CD4-positive, alpha-beta memory T cell (primary cell): ENCODE measurements around the gene STPG1. TPM values are rescaled to one million over a fixed set of nuclear protein-coding genes. Genes with fewer than 3 reads are reported as not detected.

Experiments used
- CTCF ChIA-PET: fragments of 350-600 bp; sonication (Branson Sonifier 250); formaldehyde crosslinking; loops from one replicate; lab custom pipeline; 2021; ENCODE audit warnings: inconsistent platforms; ENCODE audit not compliant: partially characterized antibody; lab: Charles Lee
- POLR2A ChIA-PET: fragments of 350-600 bp; sonication (Branson Sonifier 250); formaldehyde crosslinking; loops from one replicate; lab custom pipeline; 2021; ENCODE audit not compliant: partially characterized antibody; lab: Charles Lee
- DNase-seq, 5 donors: peaks; one replicate each; pipeline versions ENCODE4 v3.0.0 to v3.0.0-alpha.2; 2020 to 2022; ENCODE audit warnings: mixed read lengths in 1 of 5
- H3K27ac ChIP-seq: one replicate; pipeline ENCODE4 v1.7.0; 2013; ENCODE audit warnings: low read depth, low read length
- H3K27me3 ChIP-seq: 2 replicates; pipeline ENCODE4 v1.7.0; 2013; ENCODE audit warnings: mild to moderate bottlenecking, low read length, moderate library complexity; ENCODE audit not compliant: insufficient read depth
- H3K36me3 ChIP-seq: 2 replicates; pipeline ENCODE4 v1.7.0; 2013; ENCODE audit warnings: mild to moderate bottlenecking, low read length, moderate library complexity; ENCODE audit not compliant: insufficient read depth
- H3K4me1 ChIP-seq: 2 replicates; pipeline ENCODE4 v1.7.0; 2013; ENCODE audit warnings: mild to moderate bottlenecking, low read length, moderate library complexity; ENCODE audit not compliant: insufficient read depth
- H3K4me3 ChIP-seq, 2 donors: one replicate each; pipeline ENCODE4 v1.7.0; 2013; ENCODE audit warnings: low read length in 2 of 2, mild to moderate bottlenecking in 1 of 2
- H3K9me3 ChIP-seq, 2 donors: one replicate each; pipeline ENCODE4 v1.7.0; 2013; ENCODE audit warnings: low read length in 2 of 2, control low read depth in 1 of 2; ENCODE audit not compliant: control insufficient read depth in 1 of 2
- H3K27ac Mint-ChIP-seq, 7 donors: one replicate each; pipeline ENCODE4 v1.8.0; 2020 to 2021; ENCODE audit warnings: mixed read lengths in 7 of 7, mild to moderate bottlenecking in 6 of 7, inconsistent platforms in 3 of 7, moderate library complexity in 3 of 7
- H3K27me3 Mint-ChIP-seq, 2 donors: one replicate each; pipeline ENCODE4 v1.8.0; 2020 to 2021; ENCODE audit warnings: mixed read lengths in 2 of 2
- H3K36me3 Mint-ChIP-seq, 2 donors: one replicate each; pipeline ENCODE4 v1.8.0; 2020 to 2021; ENCODE audit warnings: mixed read lengths in 2 of 2, inconsistent platforms in 1 of 2, mild to moderate bottlenecking in 1 of 2
- H3K4me1 Mint-ChIP-seq, 4 donors: one replicate each; pipeline ENCODE4 v1.8.0; 2020 to 2021; ENCODE audit warnings: mixed read lengths in 4 of 4, mild to moderate bottlenecking in 1 of 4
- H3K4me3 Mint-ChIP-seq, 8 donors: one replicate each; pipeline ENCODE4 v1.8.0; 2020 to 2021; ENCODE audit warnings: mixed read lengths in 8 of 8, mild to moderate bottlenecking in 7 of 8, moderate library complexity in 6 of 8, inconsistent platforms in 3 of 8
- H3K9me3 Mint-ChIP-seq, 8 donors: one replicate each; pipeline ENCODE4 v1.8.0; 2020 to 2021; ENCODE audit warnings: mixed read lengths in 8 of 8, mild to moderate bottlenecking in 5 of 8, inconsistent platforms in 3 of 8, moderate library complexity in 1 of 8
- intact Hi-C: fragments of 100-400 bp; cut with micrococcal nuclease; formaldehyde crosslinking; loops from one replicate; pipeline ENCODE4 v1.15.1; 2023
- polyA plus RNA-seq, 2 donors: library from polyadenylated mRNA; unstranded; fragments of 300-500 nt; fragmentation: Illumina TruSeq; gene quantifications; one replicate each; pipeline ENCODE4 v1.2.3, GENCODE V29; 2021
- total RNA-seq, 2 experiments: library from RNA; stranded (reverse); gene quantifications; one replicate each; pipeline ENCODE4 v1.2.3, GENCODE V29; 2021

Gene STPG1
- total and polyA plus RNA-seq, 4 experiments from 2014 or later, result 3.1 to 4.9 (median 3.8) TPM

GRCh38 chr1:24420547-24420946 lies 7.0 kb upstream of the STPG1 start:
- no peaks in the 10 kb centered on the region for H3K27me3 Mint-ChIP-seq
- Histone ChIP-seq H3K4me1 (peaks cover 52% of the 10 kb centered on the region), H3K27me3 (no peaks in the 10 kb centered on the region), H3K9me3 (no peaks in the 10 kb centered on the region), H3K4me3 (no peak overlapping the region), H3K36me3 (peaks cover 46% of the 10 kb centered on the region), H3K27ac (no peak overlapping the region)
- no peak overlapping the region for H3K27ac Mint-ChIP-seq
- H3K36me3 Mint-ChIP-seq, result peaks cover 32 to 78% of the 10 kb centered on the region in 2 donors
- no peak for DNase-seq
- intact Hi-C loops, result no loop called here
- H3K9me3 Mint-ChIP-seq, result no peaks in the 10 kb centered on the region
- H3K4me3 Mint-ChIP-seq, result no peak overlapping the region
- ChIA-PET POLR2A (no interaction called here), CTCF (interaction anchor here (0.8 to 8.6 kb wide), 2 partner anchors 107 to 167 kb away, joined by 3 to 122 read pairs; no protein-coding TSS in a partner anchor)
- H3K4me1 Mint-ChIP-seq, result peaks cover 42 to 88% (median 67%) of the 10 kb centered on the region in 4 donors

DNA sequence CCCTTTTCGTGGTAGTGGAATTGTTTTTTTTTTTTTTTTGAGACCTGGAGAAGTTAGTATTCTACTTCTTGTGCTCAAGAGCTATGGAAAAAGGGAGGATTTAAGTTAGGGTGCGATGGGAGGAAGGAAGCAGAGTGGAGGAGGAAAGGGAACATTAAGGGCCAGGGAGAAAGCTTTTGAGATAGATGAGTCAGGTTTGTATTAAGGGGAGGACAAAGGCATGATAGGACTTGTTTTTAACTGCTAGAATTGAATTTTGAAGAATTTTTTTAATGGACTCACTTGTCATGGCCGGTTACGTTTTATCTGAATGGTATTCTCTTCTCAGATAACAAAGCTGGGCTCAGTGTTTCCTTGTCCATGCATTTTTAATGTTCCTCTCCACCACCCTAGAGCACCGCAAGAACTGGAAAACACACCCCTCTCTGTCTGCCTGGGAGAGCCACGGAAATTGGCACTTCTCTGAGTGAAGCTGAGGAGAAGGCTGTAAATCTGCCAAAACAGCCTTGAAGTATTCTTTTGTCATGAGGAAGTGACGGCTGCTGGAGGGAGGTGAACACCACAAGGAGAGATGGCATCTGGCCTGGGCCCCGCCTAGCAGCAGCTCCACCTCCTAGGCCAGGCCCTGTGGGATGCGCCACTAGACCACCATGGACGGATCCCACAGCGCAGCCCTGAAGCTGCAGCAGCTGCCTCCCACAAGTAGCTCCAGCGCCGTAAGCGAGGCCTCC lies 5.5 kb upstream of the STPG1 start:
- Histone ChIP-seq H3K27ac (no peak overlapping the region), H3K27me3 (no peaks in the 10 kb centered on the region), H3K4me1 (peaks cover 56% of the 10 kb centered on the region), H3K4me3 (no peak overlapping the region), H3K36me3 (peaks cover 38% of the 10 kb centered on the region), H3K9me3 (no peaks in the 10 kb centered on the region)
- peak overlapping the region in 5 of 8 donors; percentile 4 to 52 (median 48) for H3K4me3 Mint-ChIP-seq
- peaks cover 23 to 66% of the 10 kb centered on the region in 2 donors for H3K36me3 Mint-ChIP-seq
- DNase-seq, result no peak
- H3K4me1 Mint-ChIP-seq, result peaks cover 41 to 86% (median 68%) of the 10 kb centered on the region in 4 donors
- no peaks in the 10 kb centered on the region for H3K27me3 Mint-ChIP-seq
- H3K9me3 Mint-ChIP-seq, result peaks cover 0 to 1% (median 0%) of the 10 kb centered on the region in 8 donors
- CTCF ChIA-PET, result interaction anchor here (0.8 to 8.6 kb wide), 6 partner anchors 26 to 220 kb away, joined by 3 to 129 read pairs (median 6); no protein-coding TSS in a partner anchor
- POLR2A ChIA-PET, result interaction anchor here (1.1 to 7.7 kb wide), 2 partner anchors 86 to 168 kb away, joined by 4 to 164 read pairs; partner anchors contain the start of gene RCAN3
- peak overlapping the region in 6 of 7 donors; percentile 5 to 93 (median 58) for H3K27ac Mint-ChIP-seq
- intact Hi-C loops, result no loop called here

GRCh38 chr1:24417681-24418080 lies 4.1 kb upstream of the STPG1 start:
- POLR2A ChIA-PET, result interaction anchor here (0.6 to 7.7 kb wide), 11 partner anchors 9 to 225 kb away, joined by 3 to 164 read pairs (median 20); partner anchors contain the start of genes RCAN3 and SRRM1
- peaks cover 61% of the 10 kb centered on the region for H3K4me1 ChIP-seq

GRCh38 chr1:24416666-24417391 lies 3.2 kb upstream of the STPG1 start:
- H3K9me3 Mint-ChIP-seq, result peaks cover 0 to 1% (median 0%) of the 10 kb centered on the region in 8 donors
- no peaks in the 10 kb centered on the region for H3K27me3 Mint-ChIP-seq
- Histone ChIP-seq H3K4me1 (peaks cover 61% of the 10 kb centered on the region), H3K27me3 (no peaks in the 10 kb centered on the region), H3K4me3 (peak overlapping the region; percentile 80 to 94), H3K9me3 (no peaks in the 10 kb centered on the region), H3K36me3 (peaks cover 21% of the 10 kb centered on the region), H3K27ac (peak overlapping the region; percentile 67)
- H3K36me3 Mint-ChIP-seq, result peaks cover 7 to 46% of the 10 kb centered on the region in 2 donors
- peaks cover 38 to 88% (median 62%) of the 10 kb centered on the region in 4 donors for H3K4me1 Mint-ChIP-seq
- DNase-seq, result peak; percentile 68 to 85 (median 78)
- ChIA-PET POLR2A (interaction anchor here (1.1 to 7.7 kb wide), 14 partner anchors 16 to 226 kb away, joined by 3 to 164 read pairs (median 21); partner anchors contain the start of genes RCAN3 and SRRM1), CTCF (interaction anchor here (0.6 to 8.6 kb wide), 25 partner anchors 7 to 219 kb away, joined by 3 to 129 read pairs (median 8); partner anchors contain the start of gene RCAN3)
- H3K4me3 Mint-ChIP-seq, result peak overlapping the region; percentile 95 to 100 (median 98)
- peak overlapping the region; percentile 87 to 97 (median 95) for H3K27ac Mint-ChIP-seq
- intact Hi-C loops, result no loop called here

More at GRCh38 chr1:24417681-24418080, 4.1 kb upstream of the STPG1 start:
- H3K9me3 Mint-ChIP-seq, result peaks cover 0 to 1% (median 0%) of the 10 kb centered on the region in 8 donors
- DNase-seq, result no peak
- intact Hi-C loops, result no loop called here
- Histone ChIP-seq H3K9me3 (no peaks in the 10 kb centered on the region), H3K4me3 (peak overlapping the region in 1 of 2 donors; percentile 80), H3K27ac (no peak overlapping the region), H3K36me3 (peaks cover 29% of the 10 kb centered on the region), H3K27me3 (no peaks in the 10 kb centered on the region)
- CTCF ChIA-PET, result interaction anchor here (0.8 to 8.6 kb wide), 13 partner anchors 24 to 267 kb away, joined by 3 to 129 read pairs (median 5); partner anchors contain the start of gene RCAN3
- H3K27ac Mint-ChIP-seq, result peak overlapping the region in 4 of 7 donors; percentile 67 to 97 (median 87)
- no peaks in the 10 kb centered on the region for H3K27me3 Mint-ChIP-seq
- H3K36me3 Mint-ChIP-seq, result peaks cover 13 to 55% of the 10 kb centered on the region in 2 donors
- H3K4me1 Mint-ChIP-seq, result peaks cover 37 to 90% (median 65%) of the 10 kb centered on the region in 4 donors
- peak overlapping the region in 5 of 8 donors; percentile 95 to 100 (median 98) for H3K4me3 Mint-ChIP-seq

DNA sequence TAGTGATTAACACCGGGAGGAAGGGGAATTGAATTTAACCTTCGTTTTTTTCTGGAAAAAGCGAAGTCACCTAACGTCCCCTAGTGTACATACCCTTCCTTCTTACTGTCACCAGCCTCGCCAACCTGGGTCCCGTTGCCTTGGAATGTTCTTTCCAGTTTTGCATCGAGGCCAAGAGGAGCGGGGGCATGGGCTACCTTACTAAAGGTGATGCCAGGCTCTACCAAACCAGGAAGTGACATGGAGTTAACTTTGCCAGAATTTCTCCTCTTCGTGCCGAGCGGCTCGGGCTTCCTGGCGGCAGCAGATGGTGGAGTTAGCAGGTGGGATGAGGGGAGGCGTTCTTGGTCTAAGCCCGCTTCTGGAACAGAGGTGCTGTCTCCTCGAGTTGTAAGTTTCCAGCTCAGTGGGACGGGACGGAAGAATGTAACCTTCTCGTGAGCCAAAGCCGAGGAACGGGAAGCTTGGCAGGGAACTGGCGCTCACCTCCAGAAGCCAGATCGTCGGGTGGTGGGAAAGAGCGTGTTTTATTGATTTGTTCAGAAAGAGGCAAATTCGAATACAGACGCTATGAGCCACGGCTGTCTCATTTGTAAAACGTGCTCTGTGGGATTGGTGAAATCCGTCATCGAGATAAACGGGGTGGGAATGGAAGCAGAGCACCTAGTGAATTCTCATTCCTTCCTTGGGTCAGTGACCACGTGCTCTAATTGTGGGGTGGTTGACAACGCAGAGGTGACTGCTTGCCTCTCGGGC lies 2.5 kb upstream of the STPG1 start:
- peaks cover 7 to 39% of the 10 kb centered on the region in 2 donors for H3K36me3 Mint-ChIP-seq

More for the DNA sequence above, 2.5 kb upstream of the STPG1 start:
- peak overlapping the region; percentile 95 to 100 (median 98) for H3K4me3 Mint-ChIP-seq
- peaks cover 0 to 1% (median 0%) of the 10 kb centered on the region in 8 donors for H3K9me3 Mint-ChIP-seq
- peaks cover 14% of the 10 kb centered on the region for H3K36me3 ChIP-seq
- intact Hi-C loops, result loop anchor here (1.0 to 2.0 kb wide), 9 partner anchors 24 to 227 kb away; partner anchors contain the start of genes RCAN3 and SRRM1
- peak overlapping the region; percentile 87 to 97 (median 95) for H3K27ac Mint-ChIP-seq
- peak in 3 of 5 donors; percentile 2 to 58 (median 4) for DNase-seq
- H3K4me3 ChIP-seq, result peak overlapping the region; percentile 80 to 94
- H3K4me1 ChIP-seq, result peaks cover 61% of the 10 kb centered on the region
- no peaks in the 10 kb centered on the region for H3K9me3 ChIP-seq
- H3K27me3 Mint-ChIP-seq, result no peaks in the 10 kb centered on the region
- H3K27me3 ChIP-seq, result no peaks in the 10 kb centered on the region
- peak overlapping the region; percentile 67 for H3K27ac ChIP-seq
- POLR2A ChIA-PET, result interaction anchor here (0.8 to 7.7 kb wide), 25 partner anchors 9 to 226 kb away, joined by 3 to 164 read pairs (median 5); partner anchors contain the start of genes NCMAP, RCAN3 and SRRM1
- CTCF ChIA-PET, result interaction anchor here (0.6 to 8.6 kb wide), 54 partner anchors 8 to 273 kb away, joined by 3 to 129 read pairs (median 5); partner anchors contain the start of gene RCAN3
- H3K4me1 Mint-ChIP-seq, result peaks cover 37 to 83% (median 59%) of the 10 kb centered on the region in 4 donors
